B cell (primary cell): Measurements from ENCODE around the gene CCNI2. TPM values are rescaled to one million over a fixed set of nuclear protein-coding genes. Genes with fewer than 3 reads are reported as not detected.

ENCODE experiments used
- ATAC-seq: fragments of 200-7000 bp; cut with Tn5 transposase; one replicate; pipeline ENCODE4 v1.10.0; 2021; ENCODE audit warnings: low read depth, mild to moderate bottlenecking, moderate number of reproducible peaks, moderate library complexity
- CTCF ChIA-PET: fragments of 350-600 bp; sonication (Branson Sonifier 250); formaldehyde crosslinking; loops from one replicate; lab custom pipeline; 2021; ENCODE audit warnings: antibody characterized with exemption, inconsistent platforms; lab: Charles Lee
- POLR2A ChIA-PET: fragments of 350-600 bp; sonication (Branson Sonifier 250); formaldehyde crosslinking; loops from one replicate; lab custom pipeline; 2021; ENCODE audit warnings: antibody characterized with exemption; lab: Charles Lee
- DNase-seq: peaks from one replicate; pipeline ENCODE4 v3.0.0; 2013
- H2AFZ ChIP-seq: 2 replicates; pipeline ENCODE4 v1.6.1; 2012; ENCODE audit warnings: mild to moderate bottlenecking, low read depth, low read length; ENCODE audit not compliant: insufficient read depth, poor library complexity, severe bottlenecking
- H3K27ac ChIP-seq, 2 donors: 1 replicate in 1 of 2; 2 replicates in 1 of 2; pipeline ENCODE4 v1.5.1; 2012 to 2013; ENCODE audit warnings: low read length in 2 of 2, mild to moderate bottlenecking in 2 of 2, moderate library complexity in 1 of 2
- H3K27me3 ChIP-seq, 4 experiments: fragments of 200-600 bp in 1 of 4; sonication (generic) in 1 of 4; replicated peaks in 1 of 4; 1 replicate in 2 of 4; 2 replicates in 2 of 4; pipeline versions ENCODE4 v1.6.1 to v1.7.0; 2013 to 2016; ENCODE audit warnings: low read length in 3 of 4, mild to moderate bottlenecking in 2 of 4, mixed read lengths in 1 of 4, moderate library complexity in 1 of 4; ENCODE audit not compliant: insufficient read depth in 4 of 4, control insufficient read depth in 3 of 4; ENCODE audit errors: control extremely low read depth in 1 of 4
- H3K36me3 ChIP-seq, 2 experiments: replicated peaks in 1 of 2; 1 replicate in 1 of 2; 2 replicates in 1 of 2; pipeline versions ENCODE4 v1.6.1 to v1.7.1; 2013; ENCODE audit warnings: low read length in 1 of 2; ENCODE audit not compliant: insufficient read depth in 2 of 2, control insufficient read depth in 1 of 2; ENCODE audit errors: control extremely low read depth in 1 of 2, extremely low read depth in 1 of 2
- H3K4me1 ChIP-seq, 2 donors: fragments of 200-600 bp in 1 of 2; sonication (generic) in 1 of 2; 1 replicate in 1 of 2; 2 replicates in 1 of 2; pipeline versions ENCODE4 v1.5.1 to v1.6.1; 2013 to 2017; ENCODE audit warnings: low read length in 2 of 2; ENCODE audit not compliant: control insufficient read depth in 2 of 2, insufficient read depth in 2 of 2
- H3K4me2 ChIP-seq: replicated peaks from 2 replicates; pipeline ENCODE3; 2012; ENCODE audit warnings: mild to moderate bottlenecking, low read depth, low read length; ENCODE audit not compliant: poor library complexity, severe bottlenecking
- H3K4me3 ChIP-seq, 5 experiments: fragments of 200-600 bp in 1 of 5; sonication (generic) in 1 of 5; 1 replicate in 3 of 5; 2 replicates in 2 of 5; pipeline versions ENCODE4 v1.5.1 to v1.7.0; 2011 to 2016; ENCODE audit warnings: low read length in 4 of 5, mild to moderate bottlenecking in 4 of 5, low read depth in 2 of 5, control low read depth in 1 of 5, moderate library complexity in 1 of 5; ENCODE audit not compliant: insufficient read depth in 1 of 5; ENCODE audit errors: control extremely low read depth in 1 of 5, extremely low read depth in 1 of 5
- H3K79me2 ChIP-seq: fragments of 200-600 bp; sonication (generic); one replicate; pipeline ENCODE4 v1.6.0; 2016; ENCODE audit warnings: low read length; ENCODE audit not compliant: control insufficient read depth, insufficient read depth
- H3K9ac ChIP-seq: fragments of 200-600 bp; sonication (generic); 2 replicates; pipeline ENCODE4 v1.6.1; 2017; ENCODE audit warnings: mild to moderate bottlenecking, low read length, moderate library complexity
- H3K9me3 ChIP-seq, 3 donors: one replicate each; pipeline versions ENCODE4 v1.6.1 to v1.7.1; 2013; ENCODE audit warnings: low read length in 2 of 3; ENCODE audit not compliant: control insufficient read depth in 2 of 3, insufficient read depth in 1 of 3; ENCODE audit errors: control extremely low read depth in 1 of 3
- H4K20me1 ChIP-seq: 2 replicates; pipeline ENCODE4 v1.6.0; 2012; ENCODE audit warnings: mild to moderate bottlenecking, low read length; ENCODE audit not compliant: insufficient read depth, control insufficient read depth, poor library complexity, severe bottlenecking
- H3K27ac Mint-ChIP-seq: one replicate; pipeline ENCODE4 v1.8.0; 2021; ENCODE audit warnings: mixed read lengths
- H3K27me3 Mint-ChIP-seq: one replicate; pipeline ENCODE4 v1.8.0; 2021; ENCODE audit warnings: mixed read lengths
- H3K4me1 Mint-ChIP-seq: one replicate; pipeline ENCODE4 v1.8.0; 2021; ENCODE audit warnings: mixed read lengths
- H3K4me3 Mint-ChIP-seq: one replicate; pipeline ENCODE4 v1.8.0; 2021; ENCODE audit warnings: mixed read lengths
- H3K9me3 Mint-ChIP-seq: one replicate; pipeline ENCODE4 v1.8.0; 2022; ENCODE audit warnings: mixed read lengths; ENCODE audit not compliant: insufficient read depth
- EZH2 ChIP-seq: IDR thresholded peaks from 2 replicates; pipeline ENCODE4 v1.6.1; 2012; ENCODE audit warnings: borderline replicate concordance, low read depth, mild to moderate bottlenecking, moderate library complexity, low read length; ENCODE audit not compliant: insufficient read depth, poor library complexity, severe bottlenecking
- WGBS: methylation state at CpG from one replicate; pipeline ENCODE4 v1.1.5; 2013; ENCODE audit warnings: missing lambda C conversion rate; ENCODE audit not compliant: insufficient coverage; 5-methylcytosine and 5-hydroxymethylcytosine counted together
- intact Hi-C: fragments of 100-400 bp; cut with micrococcal nuclease; formaldehyde crosslinking; loops from one replicate; pipeline ENCODE4 v1.10.0; 2022
- polyA plus RNA-seq: library from polyadenylated mRNA; depleted of rRNA; stranded (reverse); fragments of >200 nt; gene quantifications from 2 replicates; pipeline ENCODE4 v1.2.3, GENCODE V29; 2012
- total RNA-seq, 2 donors: library from RNA; stranded (reverse); fragments of 120-200 nt in 1 of 2; gene quantifications; 1 replicate in 1 of 2; 2 replicates in 1 of 2; pipeline versions ENCODE4 v1.2.3 to v1.2.4, GENCODE V29; 2013 to 2022
- TF ChIP-seq, protein P1 (sequence below): fragments of 200-600 bp; IDR thresholded peaks from one replicate; pipeline ENCODE4 v1.8.0; 2022; ENCODE audit warnings: antibody characterized with exemption, mild to moderate bottlenecking

CCNI2 gene
- total and polyA plus RNA-seq, 2 donors (not counting 1 experiment from before 2014, with no cell fraction given) = 0.39 to 2.0 TPM

DNA sequence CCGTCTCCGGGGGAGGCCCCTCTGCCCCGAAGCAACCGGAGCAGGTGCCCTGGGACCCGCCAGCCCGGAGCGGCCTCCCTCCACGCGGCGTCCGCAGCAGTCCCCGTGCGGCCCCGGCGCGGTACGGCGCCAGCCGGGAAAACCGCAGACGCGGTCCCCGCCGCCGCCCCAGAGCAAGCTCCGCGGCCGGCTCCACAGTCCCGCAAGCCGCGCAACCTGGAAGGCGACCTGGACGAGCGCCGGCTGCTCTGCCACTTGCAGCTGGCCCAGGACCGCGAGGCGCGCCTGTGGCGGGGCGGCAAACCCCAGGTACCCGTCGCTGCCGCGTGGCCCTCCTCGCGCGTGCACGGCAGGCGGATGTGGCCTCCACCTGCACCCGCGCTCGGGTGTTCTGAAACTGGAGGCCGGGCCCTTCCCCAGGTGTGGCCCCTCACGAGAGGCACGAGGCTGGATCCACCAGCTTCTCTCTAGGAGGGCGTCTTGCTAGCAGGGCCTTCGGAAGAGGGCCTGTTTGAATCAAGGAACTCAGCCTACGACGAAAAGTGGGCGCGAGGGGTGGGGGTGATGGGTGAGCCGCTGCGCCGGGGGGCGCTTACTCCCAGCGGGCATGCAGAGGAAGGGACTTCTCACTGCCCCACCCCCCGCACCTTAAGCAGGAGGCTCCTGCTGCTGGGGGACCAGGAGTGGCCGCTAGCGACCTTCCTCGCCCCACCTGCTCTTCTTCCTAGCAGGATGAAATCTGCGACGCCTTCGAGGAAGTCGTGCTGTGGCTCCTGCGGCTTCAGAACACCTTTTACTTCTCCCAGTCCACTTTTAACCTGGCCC is 602 bp downstream of the CCNI2 start:
- POLR2A ChIA-PET = no interaction called here
- Histone ChIP-seq H3K27me3 (peaks cover 0 to 38% (median 12%) of the 10 kb centered on the region in 4 experiments), H3K79me2 (no peaks in the 10 kb centered on the region), H3K4me1 (peaks cover 4 to 6% of the 10 kb centered on the region in 2 donors), H3K9ac (peak overlapping the region; percentile 68), H2AFZ (peak overlapping the region; percentile 89), H3K9me3 (peaks cover 0 to 10% (median 0%) of the 10 kb centered on the region in 3 donors), H3K4me2 (peak overlapping the region; percentile 97), H4K20me1 (no peaks in the 10 kb centered on the region), H3K27ac (no peak overlapping the region), H3K4me3 (peak overlapping the region in 4 of 5 experiments; percentile 35 to 69 (median 56)), H3K36me3 (no peaks in the 10 kb centered on the region)
- Mint-ChIP-seq H3K4me3 (peak overlapping the region; percentile 62), H3K9me3 (no peaks in the 10 kb centered on the region), H3K27me3 (peaks cover 23% of the 10 kb centered on the region), H3K27ac (no peak overlapping the region), H3K4me1 (peaks cover 14% of the 10 kb centered on the region)
- ATAC-seq = peak; percentile 42
- no peak for DNase-seq
- CTCF ChIA-PET = interaction anchor here (1.1 to 1.8 kb wide), 4 partner anchors 9 to 82 kb away, joined by 5 to 13 read pairs (median 6); partner anchors contain the start of gene KIF3A
- TF ChIP-seq, protein P1, sequence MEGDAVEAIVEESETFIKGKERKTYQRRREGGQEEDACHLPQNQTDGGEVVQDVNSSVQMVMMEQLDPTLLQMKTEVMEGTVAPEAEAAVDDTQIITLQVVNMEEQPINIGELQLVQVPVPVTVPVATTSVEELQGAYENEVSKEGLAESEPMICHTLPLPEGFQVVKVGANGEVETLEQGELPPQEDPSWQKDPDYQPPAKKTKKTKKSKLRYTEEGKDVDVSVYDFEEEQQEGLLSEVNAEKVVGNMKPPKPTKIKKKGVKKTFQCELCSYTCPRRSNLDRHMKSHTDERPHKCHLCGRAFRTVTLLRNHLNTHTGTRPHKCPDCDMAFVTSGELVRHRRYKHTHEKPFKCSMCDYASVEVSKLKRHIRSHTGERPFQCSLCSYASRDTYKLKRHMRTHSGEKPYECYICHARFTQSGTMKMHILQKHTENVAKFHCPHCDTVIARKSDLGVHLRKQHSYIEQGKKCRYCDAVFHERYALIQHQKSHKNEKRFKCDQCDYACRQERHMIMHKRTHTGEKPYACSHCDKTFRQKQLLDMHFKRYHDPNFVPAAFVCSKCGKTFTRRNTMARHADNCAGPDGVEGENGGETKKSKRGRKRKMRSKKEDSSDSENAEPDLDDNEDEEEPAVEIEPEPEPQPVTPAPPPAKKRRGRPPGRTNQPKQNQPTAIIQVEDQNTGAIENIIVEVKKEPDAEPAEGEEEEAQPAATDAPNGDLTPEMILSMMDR = no peak
- TF ChIP-seq EZH2 = no peak
- intact Hi-C loops = loop anchor here (1.0 kb wide), 1 partner anchor 11 kb away; the partner anchor contains the start of gene KIF3A
- WGBS = 33% methylated on average over 68 of the region's 76 CpGs

DNA sequence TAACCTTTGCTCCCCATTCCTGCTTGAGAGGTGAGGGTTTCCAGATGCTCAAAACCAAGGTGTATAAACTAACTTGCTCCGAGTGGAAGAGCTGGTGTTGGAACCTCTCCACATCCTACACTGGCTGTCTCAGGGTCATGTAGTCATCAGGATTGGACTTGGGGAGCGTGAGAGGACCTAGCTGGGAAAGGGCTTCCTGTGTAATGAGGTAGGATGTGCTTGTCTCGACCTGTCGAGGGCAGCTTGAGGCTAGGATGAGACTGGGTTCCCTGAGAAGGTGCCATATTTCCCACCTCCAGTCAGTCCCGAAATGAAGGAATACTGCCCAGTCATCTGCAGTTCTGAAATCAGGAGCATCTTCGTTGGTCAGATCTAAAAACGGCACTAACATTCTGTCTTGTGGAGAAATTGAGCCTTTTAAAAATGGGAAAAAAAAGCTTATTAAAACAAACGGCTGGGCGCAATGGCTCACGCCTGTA is 1.3 kb downstream of the CCNI2 start:
- Histone ChIP-seq H3K27me3 (peaks cover 0 to 32% (median 10%) of the 10 kb centered on the region in 4 experiments), H3K27ac (no peak overlapping the region), H3K4me1 (peaks cover 4 to 6% of the 10 kb centered on the region in 2 donors), H2AFZ (no peak overlapping the region), H3K4me2 (no peak overlapping the region), H3K79me2 (no peaks in the 10 kb centered on the region), H3K9me3 (peaks cover 0 to 6% (median 0%) of the 10 kb centered on the region in 3 donors), H4K20me1 (no peaks in the 10 kb centered on the region), H3K9ac (no peak overlapping the region), H3K4me3 (no peak overlapping the region), H3K36me3 (no peaks in the 10 kb centered on the region)
- POLR2A ChIA-PET = no interaction called here
- H3K4me3 Mint-ChIP-seq = peak overlapping the region; percentile 62
- DNase-seq = no peak
- CTCF ChIA-PET = interaction anchor here (1.3 kb wide), 1 partner anchor 71 kb away, joined by 4 read pairs; no protein-coding TSS in a partner anchor
- peaks cover 23% of the 10 kb centered on the region for H3K27me3 Mint-ChIP-seq
- H3K27ac Mint-ChIP-seq = peak overlapping the region; percentile 10
- 95% methylated on average over 8 of the region's 10 CpGs for WGBS
- intact Hi-C loops = no loop called here
- H3K9me3 Mint-ChIP-seq = no peaks in the 10 kb centered on the region
- TF ChIP-seq, protein P1 = no peak
- TF ChIP-seq EZH2 = no peak
- no peak for ATAC-seq
- peaks cover 14% of the 10 kb centered on the region for H3K4me1 Mint-ChIP-seq
